ENCODE measurements around the gene CLDN12. TPM values are rescaled to one million over a fixed set of nuclear protein-coding genes. Genes with fewer than 3 reads are reported as not detected.

Gene CLDN12
- total and polyA plus RNA-seq, 2 of the 13 experiments (the other 11 are each of a cell fraction or from before 2014, with no cell fraction given), result 44.1 to 114 TPM

DNA sequence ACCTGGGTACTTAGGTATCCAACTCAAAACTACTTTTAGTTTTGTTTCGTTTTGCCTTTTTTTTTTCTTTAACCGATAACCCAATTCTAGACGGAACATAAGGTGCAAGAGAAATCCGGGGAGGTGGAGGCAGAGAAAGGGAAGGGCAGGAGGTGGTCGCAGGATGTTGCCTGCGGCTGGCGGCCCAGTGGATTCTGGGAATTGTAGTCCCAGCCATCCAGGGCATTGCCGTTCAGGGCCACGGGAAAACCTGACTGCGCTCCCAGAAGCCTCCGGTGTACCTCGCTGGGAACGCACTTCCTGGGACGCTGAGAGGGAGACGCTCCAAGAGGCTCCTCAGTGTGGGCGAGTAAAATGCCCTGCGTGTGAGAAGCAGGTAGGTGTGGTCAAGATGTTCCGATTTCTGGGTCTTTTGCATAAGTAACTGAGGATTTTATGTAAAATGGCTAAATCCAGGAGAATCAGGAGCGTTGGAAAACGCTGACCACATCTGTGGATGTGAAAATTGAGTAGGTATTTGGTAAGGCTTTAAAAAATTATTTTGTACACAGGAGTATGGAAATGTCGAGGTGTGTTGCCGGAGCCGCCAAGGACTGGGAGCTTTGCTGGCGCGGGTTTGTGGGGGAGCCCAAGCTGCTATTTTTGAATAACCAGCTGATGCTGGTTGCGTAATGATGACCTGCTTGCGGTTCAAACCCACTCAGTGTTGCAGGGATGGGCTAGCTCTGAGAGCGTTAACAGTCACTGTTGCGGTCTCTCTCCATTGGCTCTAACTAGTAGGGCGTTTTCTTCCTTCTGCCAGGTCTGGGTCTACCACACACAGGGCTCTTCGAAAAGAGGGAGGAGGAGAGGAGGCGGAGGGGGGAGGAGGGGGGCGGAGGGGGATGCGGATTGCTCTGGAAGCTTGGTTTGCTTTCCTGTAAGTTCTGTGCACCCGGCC lies at the start of gene CLDN12 (continued):
- TF ChIP-seq, protein P1, sequence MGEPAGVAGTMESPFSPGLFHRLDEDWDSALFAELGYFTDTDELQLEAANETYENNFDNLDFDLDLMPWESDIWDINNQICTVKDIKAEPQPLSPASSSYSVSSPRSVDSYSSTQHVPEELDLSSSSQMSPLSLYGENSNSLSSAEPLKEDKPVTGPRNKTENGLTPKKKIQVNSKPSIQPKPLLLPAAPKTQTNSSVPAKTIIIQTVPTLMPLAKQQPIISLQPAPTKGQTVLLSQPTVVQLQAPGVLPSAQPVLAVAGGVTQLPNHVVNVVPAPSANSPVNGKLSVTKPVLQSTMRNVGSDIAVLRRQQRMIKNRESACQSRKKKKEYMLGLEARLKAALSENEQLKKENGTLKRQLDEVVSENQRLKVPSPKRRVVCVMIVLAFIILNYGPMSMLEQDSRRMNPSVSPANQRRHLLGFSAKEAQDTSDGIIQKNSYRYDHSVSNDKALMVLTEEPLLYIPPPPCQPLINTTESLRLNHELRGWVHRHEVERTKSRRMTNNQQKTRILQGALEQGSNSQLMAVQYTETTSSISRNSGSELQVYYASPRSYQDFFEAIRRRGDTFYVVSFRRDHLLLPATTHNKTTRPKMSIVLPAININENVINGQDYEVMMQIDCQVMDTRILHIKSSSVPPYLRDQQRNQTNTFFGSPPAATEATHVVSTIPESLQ (CRISPR knock-in tag; conservative IDR thresholded peaks at IDR 0.05), result no peak
- TF ChIP-seq BRCA1 (CRISPR knock-in tag; IDR thresholded peaks at IDR 0.05) (no peak), SAP130 (CRISPR knock-in tag; IDR thresholded peaks at IDR 0.05; ENCODE audit: low read depth) (peak; percentile 87), SALL1 (CRISPR knock-in tag; IDR thresholded peaks at IDR 0.05) (peak; percentile 64; the same call in 1 of the 2 replicates)

DNA sequence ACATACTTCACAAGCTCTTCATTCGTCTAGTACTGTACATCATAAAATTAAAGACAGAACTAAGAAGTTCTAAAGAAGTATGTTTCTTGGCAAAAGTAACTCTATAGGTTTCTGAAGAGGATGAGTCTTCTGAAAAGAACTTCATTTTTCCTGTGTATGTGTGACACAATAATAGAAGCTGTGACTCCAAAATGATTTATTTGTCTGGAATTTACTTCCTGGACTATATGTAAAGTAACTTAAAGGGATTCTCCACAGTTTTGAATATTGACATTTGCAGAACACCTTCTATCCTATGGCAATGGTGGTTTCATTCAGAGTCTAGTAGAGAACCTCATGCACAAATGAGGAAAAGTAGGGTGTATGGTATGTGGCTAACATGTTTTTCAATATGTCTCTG lies 19.8 kb upstream of the CLDN12 start:
- no peak for ATAC-seq
- BruUV-seq (replicated peaks), result no TSS peak
- CTCF ChIA-PET (ENCODE audit: low intra/inter-chr PET ratio, low total read pairs), result no interaction called here
- in situ Hi-C loops (cut with HindIII; ENCODE audit: extremely low pct_ligation_motif_present, low pct_unique_long_range_greater_than_20kb) (no loop called here), intact Hi-C loops (cut with micrococcal nuclease; ENCODE audit: unreplicated experiment) (no loop called here)
- H3K79me2 ChIP-seq (ENCODE audit: insufficient read depth, low read length), result no peaks in the 10 kb centered on the region
- 100% methylated on average over 1 of the region's 1 CpG for WGBS (ENCODE audit: low lambda C conversion rate)
- no peak overlapping the region for H3K4me2 ChIP-seq (ENCODE audit: low read depth, low read length)
- POLR2A ChIA-PET, result no interaction called here
- H3K4me3 ChIP-seq (replicated peaks in 1 of 3; ENCODE audit: insufficient read depth in 1 of 3, low read depth in 2 of 3, low read length in 3 of 3), result no peak overlapping the region
- no peaks in the 10 kb centered on the region for H3K27me3 ChIP-seq (ENCODE audit: control insufficient read depth in 1 of 2, insufficient read depth in 2 of 2, low read length in 2 of 2)
- no peak for DNase-seq (ENCODE audit: low spot score)
- no peak for FAIRE-seq
- no peaks in the 10 kb centered on the region for H3K9me3 ChIP-seq (ENCODE audit: low read length)
- TF ChIP-seq NCOR1 (IDR thresholded peaks at IDR 0.05; ENCODE audit: borderline replicate concordance, low read length), result no peak
- no peak for TF ChIP-seq ZNF124 (CRISPR knock-in tag; IDR thresholded peaks at IDR 0.05)
- no peak for TF ChIP-seq ZBTB20 (CRISPR knock-in tag; IDR thresholded peaks at IDR 0.05; ENCODE audit: borderline replicate concordance, low read depth)
- TF ChIP-seq ZSCAN12 (CRISPR knock-in tag; IDR thresholded peaks at IDR 0.05), result no peak
- no peak for TF ChIP-seq BRD4 (CRISPR knock-in tag; IDR thresholded peaks at IDR 0.05)
- TF ChIP-seq, protein P2, sequence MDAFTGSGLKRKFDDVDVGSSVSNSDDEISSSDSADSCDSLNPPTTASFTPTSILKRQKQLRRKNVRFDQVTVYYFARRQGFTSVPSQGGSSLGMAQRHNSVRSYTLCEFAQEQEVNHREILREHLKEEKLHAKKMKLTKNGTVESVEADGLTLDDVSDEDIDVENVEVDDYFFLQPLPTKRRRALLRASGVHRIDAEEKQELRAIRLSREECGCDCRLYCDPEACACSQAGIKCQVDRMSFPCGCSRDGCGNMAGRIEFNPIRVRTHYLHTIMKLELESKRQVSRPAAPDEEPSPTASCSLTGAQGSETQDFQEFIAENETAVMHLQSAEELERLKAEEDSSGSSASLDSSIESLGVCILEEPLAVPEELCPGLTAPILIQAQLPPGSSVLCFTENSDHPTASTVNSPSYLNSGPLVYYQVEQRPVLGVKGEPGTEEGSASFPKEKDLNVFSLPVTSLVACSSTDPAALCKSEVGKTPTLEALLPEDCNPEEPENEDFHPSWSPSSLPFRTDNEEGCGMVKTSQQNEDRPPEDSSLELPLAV (CRISPR knock-in tag; conservative IDR thresholded peaks at IDR 0.05; ENCODE audit: low read depth), result no peak
- TF ChIP-seq, protein P3, sequence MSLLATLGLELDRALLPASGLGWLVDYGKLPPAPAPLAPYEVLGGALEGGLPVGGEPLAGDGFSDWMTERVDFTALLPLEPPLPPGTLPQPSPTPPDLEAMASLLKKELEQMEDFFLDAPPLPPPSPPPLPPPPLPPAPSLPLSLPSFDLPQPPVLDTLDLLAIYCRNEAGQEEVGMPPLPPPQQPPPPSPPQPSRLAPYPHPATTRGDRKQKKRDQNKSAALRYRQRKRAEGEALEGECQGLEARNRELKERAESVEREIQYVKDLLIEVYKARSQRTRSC (CRISPR knock-in tag; IDR thresholded peaks at IDR 0.05; ENCODE audit: low read depth), result no peak
- TF ChIP-seq ZSCAN31 (CRISPR knock-in tag; IDR thresholded peaks at IDR 0.05; ENCODE audit: low read depth), result no peak
- TF ChIP-seq DMAP1 (CRISPR knock-in tag; IDR thresholded peaks at IDR 0.05), result no peak
- TF ChIP-seq NFKB2 (CRISPR knock-in tag; IDR thresholded peaks at IDR 0.05; ENCODE audit: borderline replicate concordance), result no peak
- TF ChIP-seq IRX3 (CRISPR knock-in tag; IDR thresholded peaks at IDR 0.05; ENCODE audit: borderline replicate concordance, low read depth), result no peak
- no peak for TF ChIP-seq ZNF629 (CRISPR knock-in tag; conservative IDR thresholded peaks at IDR 0.05)
- no peak overlapping the region for H2AFZ ChIP-seq (ENCODE audit: low read length)
- peaks cover 6 to 56% of the 10 kb centered on the region in 2 experiments for H3K36me3 ChIP-seq (replicated peaks in 1 of 2; ENCODE audit: control insufficient read depth in 1 of 2, insufficient read depth in 2 of 2, low read length in 2 of 2)
- H3K27ac ChIP-seq (ENCODE audit: extremely low read length, insufficient read depth, low read length), result no peak overlapping the region
- H3K9ac ChIP-seq (ENCODE audit: insufficient read depth, low read depth, low read length), result no peak overlapping the region
- no peaks in the 10 kb centered on the region for H4K20me1 ChIP-seq (ENCODE audit: insufficient read depth, low read length)
- no peaks in the 10 kb centered on the region for H3K4me1 ChIP-seq (ENCODE audit: insufficient read depth, low read length)

Data from HepG2 (cell line).